Suprapubic skin (tissue), 4 donors: ENCODE measurements around the gene ATP12A. TPM values are rescaled to one million over a fixed set of nuclear protein-coding genes. Genes with fewer than 3 reads are reported as not detected.
A peak's percentile ranks its signal among the peaks of the same experiment; 100 is the strongest.

ENCODE experiments used
- DNase-seq, 2 donors: peaks; one replicate each; pipeline ENCODE4 v3.0.0-alpha.2; 2019; ENCODE audit warnings: low spot score in 2 of 2
- H3K27ac ChIP-seq: fragments of 200-600 bp; sonication (generic); one replicate; pipeline ENCODE4 v1.5.1; 2019
- H3K27me3 ChIP-seq: fragments of 200-600 bp; sonication (generic); one replicate; pipeline ENCODE4 v1.5.1; 2019
- H3K36me3 ChIP-seq: fragments of 200-600 bp; sonication (generic); one replicate; pipeline ENCODE4 v1.5.1; 2019
- H3K4me1 ChIP-seq: fragments of 200-600 bp; sonication (generic); one replicate; pipeline ENCODE4 v1.5.1; 2019
- H3K4me3 ChIP-seq: fragments of 200-600 bp; sonication (generic); one replicate; pipeline ENCODE4 v1.5.1; 2019; ENCODE audit warnings: mild to moderate bottlenecking
- H3K9me3 ChIP-seq: fragments of 200-600 bp; sonication (generic); one replicate; pipeline ENCODE4 v1.5.1; 2019
- CTCF ChIP-seq, 2 donors: fragments of 200-600 bp in 1 of 2; fragments of 450-650 bp in 1 of 2; sonication (generic) in 1 of 2; IDR thresholded peaks; one replicate each; pipeline ENCODE4 v1.5.1; 2016 to 2019; ENCODE audit warnings: antibody characterized with exemption in 2 of 2, mild to moderate bottlenecking in 1 of 2, moderate library complexity in 1 of 2
- EP300 ChIP-seq: sonication (generic); formaldehyde crosslinking; IDR thresholded peaks from one replicate; pipeline ENCODE4 v1.6.1; 2017; ENCODE audit warnings: antibody characterized with exemption
- POLR2A ChIP-seq, 2 donors: fragments of 450-650 bp; IDR thresholded peaks; one replicate each; pipeline ENCODE4 v1.6.1; 2017; ENCODE audit warnings: antibody characterized with exemption in 2 of 2, mild to moderate bottlenecking in 2 of 2, moderate library complexity in 2 of 2
- POLR2AphosphoS5 ChIP-seq, 3 donors: sonication (generic); formaldehyde crosslinking; IDR thresholded peaks; one replicate each; pipeline ENCODE4 v1.6.1; 2017; ENCODE audit warnings: antibody characterized with exemption in 3 of 3
- WGBS: methylation state at CpG from one replicate; pipeline ENCODE4 v1.1.5; 2018; 5-methylcytosine and 5-hydroxymethylcytosine counted together
- total RNA-seq, 4 donors: library from RNA; depleted of rRNA; stranded (reverse); fragments of >200 nt; gene quantifications; one replicate each; pipeline ENCODE4 v1.1.0, GENCODE V29; 2016

Gene ATP12A
- total RNA-seq, 4 donors from 2014 or later = 0.24 to 21.6 (median 5.6) TPM

GRCh38 chr13:24744247-24744646 lies 64.0 kb downstream of the ATP12A start:
- WGBS = no CpG with 5 or more reads among the region's 6 CpGs
- no peak for DNase-seq
- TF ChIP-seq CTCF (IDR thresholded peaks at IDR 0.05) (no peak), POLR2AphosphoS5 (IDR thresholded peaks at IDR 0.05) (no peak), POLR2A (IDR thresholded peaks at IDR 0.05) (no peak), EP300 (no peak)
- Histone ChIP-seq H3K4me1 (peaks cover 18% of the 10 kb centered on the region), H3K4me3 (no peak overlapping the region), H3K27ac (no peak overlapping the region), H3K27me3 (peaks cover 64% of the 10 kb centered on the region), H3K36me3 (no peaks in the 10 kb centered on the region), H3K9me3 (no peaks in the 10 kb centered on the region)

GRCh38 chr13:24745516-24745860 lies 65.3 kb downstream of the ATP12A start:
- Histone ChIP-seq H3K4me1 (peaks cover 18% of the 10 kb centered on the region), H3K4me3 (no peak overlapping the region), H3K27me3 (peaks cover 68% of the 10 kb centered on the region), H3K36me3 (no peaks in the 10 kb centered on the region), H3K27ac (no peak overlapping the region), H3K9me3 (no peaks in the 10 kb centered on the region)
- DNase-seq = no peak
- 57% methylated on average over 15 of the region's 24 CpGs for WGBS
- TF ChIP-seq CTCF (IDR thresholded peaks at IDR 0.05) = no peak
- TF ChIP-seq EP300 = no peak
- TF ChIP-seq POLR2A (IDR thresholded peaks at IDR 0.05) = no peak
- TF ChIP-seq POLR2AphosphoS5 (IDR thresholded peaks at IDR 0.05) = no peak

GRCh38 chr13:24745861-24746617 lies 65.8 kb downstream of the ATP12A start:
- WGBS = 20% methylated on average over 5 of the region's 70 CpGs
- TF ChIP-seq POLR2A (IDR thresholded peaks at IDR 0.05) (no peak), POLR2AphosphoS5 (IDR thresholded peaks at IDR 0.05) (no peak), EP300 (no peak), CTCF (IDR thresholded peaks at IDR 0.05) (no peak)
- no peak overlapping the region for H3K4me3 ChIP-seq
- H3K9me3 ChIP-seq = no peaks in the 10 kb centered on the region
- no peaks in the 10 kb centered on the region for H3K36me3 ChIP-seq
- no peak overlapping the region for H3K27ac ChIP-seq
- DNase-seq = no peak
- peaks cover 18% of the 10 kb centered on the region for H3K4me1 ChIP-seq
- peaks cover 68% of the 10 kb centered on the region for H3K27me3 ChIP-seq

GRCh38 chr13:24746618-24747247 lies 66.5 kb downstream of the ATP12A start:
- no peaks in the 10 kb centered on the region for H3K9me3 ChIP-seq
- DNase-seq = no peak
- peaks cover 18% of the 10 kb centered on the region for H3K4me1 ChIP-seq
- TF ChIP-seq CTCF (IDR thresholded peaks at IDR 0.05) = no peak
- H3K36me3 ChIP-seq = no peaks in the 10 kb centered on the region
- H3K27ac ChIP-seq = no peak overlapping the region
- WGBS = 0% methylated on average over 1 of the region's 56 CpGs
- H3K4me3 ChIP-seq = peak overlapping the region; percentile 42
- H3K27me3 ChIP-seq = peaks cover 68% of the 10 kb centered on the region

- Histone ChIP-seq H3K36me3 (no peaks in the 10 kb centered on the region), H3K27me3 (peaks cover 66% of the 10 kb centered on the region), H3K9me3 (no peaks in the 10 kb centered on the region), H3K4me3 (peak overlapping the region; percentile 42), H3K27ac (no peak overlapping the region), H3K4me1 (peaks cover 18% of the 10 kb centered on the region)
- no peak for TF ChIP-seq EP300
- no peak for TF ChIP-seq POLR2AphosphoS5 (IDR thresholded peaks at IDR 0.05)
- TF ChIP-seq CTCF (IDR thresholded peaks at IDR 0.05) = no peak
- no peak for TF ChIP-seq POLR2A (IDR thresholded peaks at IDR 0.05)
- WGBS = under 1% methylated on average over 19 of the region's 61 CpGs
- DNase-seq = no peak
Measured at GRCh38 chr13:24747248-24748060, 67.2 kb downstream of the ATP12A start.
